Measurements from ENCODE around the gene BHLHE23. TPM values are rescaled to one million over a fixed set of nuclear protein-coding genes. Genes with fewer than 3 reads are reported as not detected.

Gene BHLHE23
- total RNA-seq, 1 experiment from 2014 or later, result not detected

DNA sequence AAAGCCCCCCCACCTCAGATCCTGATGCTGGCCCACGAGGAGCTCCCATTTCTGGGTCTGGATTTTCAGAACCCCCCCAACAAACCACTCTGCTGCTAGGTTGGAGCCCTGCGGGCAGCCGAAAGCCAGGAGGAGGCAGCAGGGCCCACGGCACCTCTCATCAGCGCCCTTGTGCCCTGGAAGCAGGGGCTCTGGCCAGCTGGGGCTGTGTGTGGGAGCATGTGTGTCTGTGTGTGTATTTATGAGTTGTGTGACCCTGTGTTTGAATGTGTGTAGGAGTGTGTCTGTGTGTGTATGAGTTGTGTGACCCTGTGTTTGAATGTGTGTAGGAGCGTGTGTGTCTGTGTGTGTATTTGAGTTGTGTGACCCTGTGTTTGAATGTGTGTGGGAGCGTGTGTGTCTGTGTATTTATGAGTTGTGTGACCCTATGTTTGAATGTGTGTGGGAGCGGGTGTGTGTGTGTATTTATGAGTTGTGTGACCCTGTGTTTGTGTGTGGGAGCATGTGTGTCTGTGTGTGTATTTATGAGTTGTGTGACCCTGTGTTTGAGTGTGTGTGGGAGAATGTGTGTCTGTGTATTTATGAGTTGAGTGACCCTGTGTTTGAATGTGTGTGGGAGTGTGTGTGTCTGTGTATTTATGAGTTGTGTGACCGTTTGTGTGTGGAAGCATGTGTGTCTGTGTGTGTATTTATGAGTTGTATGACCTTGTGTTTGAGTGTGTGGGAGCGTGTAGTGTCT, 35.4 kb downstream of the BHLHE23 start:
- Histone ChIP-seq H2AFZ (ENCODE audit: low read depth, low read length, poor library complexity, severe bottlenecking) (no peak overlapping the region), H3K79me2 (ENCODE audit: insufficient read depth, low read length) (no peaks in the 10 kb centered on the region), H3K4me3 (replicated peaks in 1 of 2; ENCODE audit: low read depth in 1 of 2, low read length in 2 of 2) (no peak overlapping the region), H3K4me1 (ENCODE audit: control insufficient read depth in 1 of 2, insufficient read depth in 2 of 2, low read length in 2 of 2) (peaks cover 5 to 10% of the 10 kb centered on the region in 2 experiments; a peak in 2 of 4 replicates), H3K4me2 (ENCODE audit: low read length) (no peak overlapping the region), H3K27ac (ENCODE audit: low read depth, low read length) (no peak overlapping the region), H3K9me3 (ENCODE audit: control insufficient read depth in 1 of 2, insufficient read depth in 1 of 2, low read depth in 1 of 2, low read length in 2 of 2) (no peaks in the 10 kb centered on the region), H3K9me2 (ENCODE audit: insufficient read depth) (no peaks in the 10 kb centered on the region), H4K20me1 (ENCODE audit: insufficient read depth) (no peaks in the 10 kb centered on the region), H3K9ac (ENCODE audit: low read length) (no peak overlapping the region), H3K27me3 (ENCODE audit: insufficient read depth, low read length) (no peaks in the 10 kb centered on the region), H3K36me3 (ENCODE audit: control insufficient read depth in 1 of 2, insufficient read depth in 2 of 2, low read length in 2 of 2) (no peaks in the 10 kb centered on the region)
- intact Hi-C loops (cut with micrococcal nuclease), result no loop called here
- ChIA-PET CTCF (interaction anchor here (0.6 to 1.6 kb wide), 4 partner anchors 38 to 149 kb away, joined by 3 to 5 read pairs (median 3); no protein-coding TSS in a partner anchor), POLR2A (no interaction called here), RAD21 (ENCODE audit: low non-redundant PET in 1 of 2, low total read pairs in 2 of 2, uncharacterized antibody in 2 of 2, unreplicated experiment in 2 of 2) (interaction anchor here in 1 of 2 experiments (0.9 kb wide), 1 partner anchor 38 kb away, joined by 3 read pairs; no protein-coding TSS in a partner anchor)
- TF ChIP-seq TCF7L2 (IDR thresholded peaks at IDR 0.05; ENCODE audit: borderline replicate concordance, extremely low read depth, insufficient read depth, insufficient read length), result no peak
- TF ChIP-seq YY1 (IDR thresholded peaks at IDR 0.05; ENCODE audit: extremely low read depth, insufficient replicate concordance, low read depth, low read length), result no peak
- TF ChIP-seq, protein P1, sequence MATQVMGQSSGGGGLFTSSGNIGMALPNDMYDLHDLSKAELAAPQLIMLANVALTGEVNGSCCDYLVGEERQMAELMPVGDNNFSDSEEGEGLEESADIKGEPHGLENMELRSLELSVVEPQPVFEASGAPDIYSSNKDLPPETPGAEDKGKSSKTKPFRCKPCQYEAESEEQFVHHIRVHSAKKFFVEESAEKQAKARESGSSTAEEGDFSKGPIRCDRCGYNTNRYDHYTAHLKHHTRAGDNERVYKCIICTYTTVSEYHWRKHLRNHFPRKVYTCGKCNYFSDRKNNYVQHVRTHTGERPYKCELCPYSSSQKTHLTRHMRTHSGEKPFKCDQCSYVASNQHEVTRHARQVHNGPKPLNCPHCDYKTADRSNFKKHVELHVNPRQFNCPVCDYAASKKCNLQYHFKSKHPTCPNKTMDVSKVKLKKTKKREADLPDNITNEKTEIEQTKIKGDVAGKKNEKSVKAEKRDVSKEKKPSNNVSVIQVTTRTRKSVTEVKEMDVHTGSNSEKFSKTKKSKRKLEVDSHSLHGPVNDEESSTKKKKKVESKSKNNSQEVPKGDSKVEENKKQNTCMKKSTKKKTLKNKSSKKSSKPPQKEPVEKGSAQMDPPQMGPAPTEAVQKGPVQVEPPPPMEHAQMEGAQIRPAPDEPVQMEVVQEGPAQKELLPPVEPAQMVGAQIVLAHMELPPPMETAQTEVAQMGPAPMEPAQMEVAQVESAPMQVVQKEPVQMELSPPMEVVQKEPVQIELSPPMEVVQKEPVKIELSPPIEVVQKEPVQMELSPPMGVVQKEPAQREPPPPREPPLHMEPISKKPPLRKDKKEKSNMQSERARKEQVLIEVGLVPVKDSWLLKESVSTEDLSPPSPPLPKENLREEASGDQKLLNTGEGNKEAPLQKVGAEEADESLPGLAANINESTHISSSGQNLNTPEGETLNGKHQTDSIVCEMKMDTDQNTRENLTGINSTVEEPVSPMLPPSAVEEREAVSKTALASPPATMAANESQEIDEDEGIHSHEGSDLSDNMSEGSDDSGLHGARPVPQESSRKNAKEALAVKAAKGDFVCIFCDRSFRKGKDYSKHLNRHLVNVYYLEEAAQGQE (IDR thresholded peaks at IDR 0.05; ENCODE audit: low read depth), result no peak
- TF ChIP-seq POLR2A (IDR thresholded peaks at IDR 0.05; ENCODE audit: borderline replicate concordance, extremely low read depth, insufficient read depth, insufficient read length), result no peak
- TF ChIP-seq, protein P2, sequence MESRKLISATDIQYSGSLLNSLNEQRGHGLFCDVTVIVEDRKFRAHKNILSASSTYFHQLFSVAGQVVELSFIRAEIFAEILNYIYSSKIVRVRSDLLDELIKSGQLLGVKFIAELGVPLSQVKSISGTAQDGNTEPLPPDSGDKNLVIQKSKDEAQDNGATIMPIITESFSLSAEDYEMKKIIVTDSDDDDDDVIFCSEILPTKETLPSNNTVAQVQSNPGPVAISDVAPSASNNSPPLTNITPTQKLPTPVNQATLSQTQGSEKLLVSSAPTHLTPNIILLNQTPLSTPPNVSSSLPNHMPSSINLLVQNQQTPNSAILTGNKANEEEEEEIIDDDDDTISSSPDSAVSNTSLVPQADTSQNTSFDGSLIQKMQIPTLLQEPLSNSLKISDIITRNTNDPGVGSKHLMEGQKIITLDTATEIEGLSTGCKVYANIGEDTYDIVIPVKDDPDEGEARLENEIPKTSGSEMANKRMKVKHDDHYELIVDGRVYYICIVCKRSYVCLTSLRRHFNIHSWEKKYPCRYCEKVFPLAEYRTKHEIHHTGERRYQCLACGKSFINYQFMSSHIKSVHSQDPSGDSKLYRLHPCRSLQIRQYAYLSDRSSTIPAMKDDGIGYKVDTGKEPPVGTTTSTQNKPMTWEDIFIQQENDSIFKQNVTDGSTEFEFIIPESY (IDR thresholded peaks at IDR 0.05; ENCODE audit: extremely low read depth, insufficient replicate concordance, low read length), result no peak
- no peak for TF ChIP-seq ZNF274 (IDR thresholded peaks at IDR 0.05; ENCODE audit: low read depth, low read length)
- no peak for TF ChIP-seq EZH2phosphoT487 (IDR thresholded peaks at IDR 0.05; ENCODE audit: borderline replicate concordance)
- TF ChIP-seq FOSL1 (IDR thresholded peaks at IDR 0.05; ENCODE audit: low read depth), result no peak
- TF ChIP-seq CBX3 (IDR thresholded peaks at IDR 0.05; ENCODE audit: low read depth), result no peak
- TF ChIP-seq CEBPB (IDR thresholded peaks at IDR 0.05; ENCODE audit: low read depth), result no peak
- no peak for TF ChIP-seq EZH2 (IDR thresholded peaks at IDR 0.05)
- no peak for TF ChIP-seq EGR1 (IDR thresholded peaks at IDR 0.05; ENCODE audit: low read depth)
- no peak for TF ChIP-seq SP1 (IDR thresholded peaks at IDR 0.05; ENCODE audit: low read depth)
- TF ChIP-seq, protein P3, sequence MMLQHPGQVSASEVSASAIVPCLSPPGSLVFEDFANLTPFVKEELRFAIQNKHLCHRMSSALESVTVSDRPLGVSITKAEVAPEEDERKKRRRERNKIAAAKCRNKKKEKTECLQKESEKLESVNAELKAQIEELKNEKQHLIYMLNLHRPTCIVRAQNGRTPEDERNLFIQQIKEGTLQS (IDR thresholded peaks at IDR 0.05), result no peak
- TF ChIP-seq POLR2AphosphoS5 (IDR thresholded peaks at IDR 0.05; ENCODE audit: low read depth, low read length), result no peak
- no peak for TF ChIP-seq JUND (IDR thresholded peaks at IDR 0.05)
- TF ChIP-seq, protein P4, sequence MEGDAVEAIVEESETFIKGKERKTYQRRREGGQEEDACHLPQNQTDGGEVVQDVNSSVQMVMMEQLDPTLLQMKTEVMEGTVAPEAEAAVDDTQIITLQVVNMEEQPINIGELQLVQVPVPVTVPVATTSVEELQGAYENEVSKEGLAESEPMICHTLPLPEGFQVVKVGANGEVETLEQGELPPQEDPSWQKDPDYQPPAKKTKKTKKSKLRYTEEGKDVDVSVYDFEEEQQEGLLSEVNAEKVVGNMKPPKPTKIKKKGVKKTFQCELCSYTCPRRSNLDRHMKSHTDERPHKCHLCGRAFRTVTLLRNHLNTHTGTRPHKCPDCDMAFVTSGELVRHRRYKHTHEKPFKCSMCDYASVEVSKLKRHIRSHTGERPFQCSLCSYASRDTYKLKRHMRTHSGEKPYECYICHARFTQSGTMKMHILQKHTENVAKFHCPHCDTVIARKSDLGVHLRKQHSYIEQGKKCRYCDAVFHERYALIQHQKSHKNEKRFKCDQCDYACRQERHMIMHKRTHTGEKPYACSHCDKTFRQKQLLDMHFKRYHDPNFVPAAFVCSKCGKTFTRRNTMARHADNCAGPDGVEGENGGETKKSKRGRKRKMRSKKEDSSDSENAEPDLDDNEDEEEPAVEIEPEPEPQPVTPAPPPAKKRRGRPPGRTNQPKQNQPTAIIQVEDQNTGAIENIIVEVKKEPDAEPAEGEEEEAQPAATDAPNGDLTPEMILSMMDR (IDR thresholded peaks at IDR 0.05 in 2 of 3, conservative IDR thresholded peaks at IDR 0.05 in 1 of 3; ENCODE audit: borderline replicate concordance in 1 of 3, insufficient read depth in 1 of 3, low read depth in 2 of 3, low read length in 2 of 3), result no peak
- TF ChIP-seq, protein P5, sequence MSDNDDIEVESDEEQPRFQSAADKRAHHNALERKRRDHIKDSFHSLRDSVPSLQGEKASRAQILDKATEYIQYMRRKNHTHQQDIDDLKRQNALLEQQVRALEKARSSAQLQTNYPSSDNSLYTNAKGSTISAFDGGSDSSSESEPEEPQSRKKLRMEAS (IDR thresholded peaks at IDR 0.05), result no peak
- TF ChIP-seq ZFX (IDR thresholded peaks at IDR 0.05), result no peak
- DNase-seq (ENCODE audit: low read depth, low spot score) (no peak), ATAC-seq (no peak)
- BruUV-seq (replicated peaks), result no TSS peak

Measured in HCT116 (cell line).